ENCODE measurements around the gene FLRT2.

Gene FLRT2

GRCh38 chr14:85607651-85608081 lies 77.7 kb downstream of the FLRT2 start:
- H3K9me3 ChIP-seq (ENCODE audit: control insufficient read depth, low read length), result no peaks in the 10 kb centered on the region
- H3K27me3 ChIP-seq (replicated peaks; ENCODE audit: control insufficient read depth, insufficient read depth, low read length, poor library complexity, severe bottlenecking), result no peaks in the 10 kb centered on the region
- no peak for DNase-seq
- H3K36me3 ChIP-seq (ENCODE audit: control insufficient read depth, insufficient read depth, low read length), result no peaks in the 10 kb centered on the region
- no peak overlapping the region for H3K4me3 ChIP-seq (ENCODE audit: insufficient read depth, low read depth, low read length, poor library complexity, severe bottlenecking)
- no peaks in the 10 kb centered on the region for H3K4me1 ChIP-seq (ENCODE audit: control insufficient read depth, insufficient read depth, low read length, poor library complexity, severe bottlenecking)
- no peak overlapping the region for H3K27ac ChIP-seq (ENCODE audit: insufficient read depth, low read length, poor library complexity, severe bottlenecking)

GRCh38 chr14:85613496-85613895 lies 83.6 kb downstream of the FLRT2 start:
- Histone ChIP-seq H3K27me3 (replicated peaks; ENCODE audit: control insufficient read depth, insufficient read depth, low read length, poor library complexity, severe bottlenecking) (no peaks in the 10 kb centered on the region), H3K27ac (ENCODE audit: insufficient read depth, low read length, poor library complexity, severe bottlenecking) (no peak overlapping the region), H3K9me3 (ENCODE audit: control insufficient read depth, low read length) (no peaks in the 10 kb centered on the region), H3K4me3 (ENCODE audit: insufficient read depth, low read depth, low read length, poor library complexity, severe bottlenecking) (no peak overlapping the region), H3K36me3 (ENCODE audit: control insufficient read depth, insufficient read depth, low read length) (no peaks in the 10 kb centered on the region), H3K4me1 (ENCODE audit: control insufficient read depth, insufficient read depth, low read length, poor library complexity, severe bottlenecking) (no peaks in the 10 kb centered on the region)
- no peak for DNase-seq

GRCh38 chr14:85616386-85616885 lies 86.5 kb downstream of the FLRT2 start:
- H3K36me3 ChIP-seq (ENCODE audit: control insufficient read depth, insufficient read depth, low read length), result no peaks in the 10 kb centered on the region
- DNase-seq, result no peak
- no peaks in the 10 kb centered on the region for H3K27me3 ChIP-seq (replicated peaks; ENCODE audit: control insufficient read depth, insufficient read depth, low read length, poor library complexity, severe bottlenecking)
- no peaks in the 10 kb centered on the region for H3K9me3 ChIP-seq (ENCODE audit: control insufficient read depth, low read length)
- H3K4me1 ChIP-seq (ENCODE audit: control insufficient read depth, insufficient read depth, low read length, poor library complexity, severe bottlenecking), result no peaks in the 10 kb centered on the region
- H3K27ac ChIP-seq (ENCODE audit: insufficient read depth, low read length, poor library complexity, severe bottlenecking), result no peak overlapping the region
- no peak overlapping the region for H3K4me3 ChIP-seq (ENCODE audit: insufficient read depth, low read depth, low read length, poor library complexity, severe bottlenecking)

- Histone ChIP-seq H3K4me3 (ENCODE audit: insufficient read depth, low read depth, low read length, poor library complexity, severe bottlenecking) (no peak overlapping the region), H3K36me3 (ENCODE audit: control insufficient read depth, insufficient read depth, low read length) (no peaks in the 10 kb centered on the region), H3K4me1 (ENCODE audit: control insufficient read depth, insufficient read depth, low read length, poor library complexity, severe bottlenecking) (no peaks in the 10 kb centered on the region), H3K9me3 (ENCODE audit: control insufficient read depth, low read length) (no peaks in the 10 kb centered on the region), H3K27me3 (replicated peaks; ENCODE audit: control insufficient read depth, insufficient read depth, low read length, poor library complexity, severe bottlenecking) (no peaks in the 10 kb centered on the region), H3K27ac (ENCODE audit: insufficient read depth, low read length, poor library complexity, severe bottlenecking) (no peak overlapping the region)
- DNase-seq, result no peak
These were observed 86.9 kb downstream of the FLRT2 start for GRCh38 chr14:85616886-85617285.

- Histone ChIP-seq H3K27me3 (replicated peaks; ENCODE audit: control insufficient read depth, insufficient read depth, low read length, poor library complexity, severe bottlenecking) (no peaks in the 10 kb centered on the region), H3K9me3 (ENCODE audit: control insufficient read depth, low read length) (no peaks in the 10 kb centered on the region), H3K36me3 (ENCODE audit: control insufficient read depth, insufficient read depth, low read length) (no peaks in the 10 kb centered on the region), H3K4me1 (ENCODE audit: control insufficient read depth, insufficient read depth, low read length, poor library complexity, severe bottlenecking) (no peaks in the 10 kb centered on the region), H3K4me3 (ENCODE audit: insufficient read depth, low read depth, low read length, poor library complexity, severe bottlenecking) (no peak overlapping the region), H3K27ac (ENCODE audit: insufficient read depth, low read length, poor library complexity, severe bottlenecking) (no peak overlapping the region)
- no peak for DNase-seq
These were observed 87.8 kb downstream of the FLRT2 start for GRCh38 chr14:85617791-85618190.

GRCh38 chr14:85618390-85618789 lies 88.4 kb downstream of the FLRT2 start:
- no peaks in the 10 kb centered on the region for H3K9me3 ChIP-seq (ENCODE audit: control insufficient read depth, low read length)
- H3K4me3 ChIP-seq (ENCODE audit: insufficient read depth, low read depth, low read length, poor library complexity, severe bottlenecking), result no peak overlapping the region
- H3K27ac ChIP-seq (ENCODE audit: insufficient read depth, low read length, poor library complexity, severe bottlenecking), result no peak overlapping the region
- no peak for DNase-seq
- no peaks in the 10 kb centered on the region for H3K36me3 ChIP-seq (ENCODE audit: control insufficient read depth, insufficient read depth, low read length)
- H3K27me3 ChIP-seq (replicated peaks; ENCODE audit: control insufficient read depth, insufficient read depth, low read length, poor library complexity, severe bottlenecking), result no peaks in the 10 kb centered on the region
- H3K4me1 ChIP-seq (ENCODE audit: control insufficient read depth, insufficient read depth, low read length, poor library complexity, severe bottlenecking), result no peaks in the 10 kb centered on the region

- H3K9me3 ChIP-seq (ENCODE audit: control insufficient read depth, low read length), result no peaks in the 10 kb centered on the region
These were observed 89.0 kb downstream of the FLRT2 start for GRCh38 chr14:85618978-85619377.

GRCh38 chr14:85619851-85620250 lies 89.9 kb downstream of the FLRT2 start:
- no peak overlapping the region for H3K4me3 ChIP-seq (ENCODE audit: insufficient read depth, low read depth, low read length, poor library complexity, severe bottlenecking)
- no peak overlapping the region for H3K27ac ChIP-seq (ENCODE audit: insufficient read depth, low read length, poor library complexity, severe bottlenecking)
- H3K27me3 ChIP-seq (replicated peaks; ENCODE audit: control insufficient read depth, insufficient read depth, low read length, poor library complexity, severe bottlenecking), result no peaks in the 10 kb centered on the region
- H3K36me3 ChIP-seq (ENCODE audit: control insufficient read depth, insufficient read depth, low read length), result no peaks in the 10 kb centered on the region
- no peak for DNase-seq
- no peaks in the 10 kb centered on the region for H3K4me1 ChIP-seq (ENCODE audit: control insufficient read depth, insufficient read depth, low read length, poor library complexity, severe bottlenecking)
- no peaks in the 10 kb centered on the region for H3K9me3 ChIP-seq (ENCODE audit: control insufficient read depth, low read length)

More at GRCh38 chr14:85618978-85619377, 89.0 kb downstream of the FLRT2 start:
- Histone ChIP-seq H3K4me3 (ENCODE audit: insufficient read depth, low read depth, low read length, poor library complexity, severe bottlenecking) (no peak overlapping the region), H3K27me3 (replicated peaks; ENCODE audit: control insufficient read depth, insufficient read depth, low read length, poor library complexity, severe bottlenecking) (no peaks in the 10 kb centered on the region), H3K4me1 (ENCODE audit: control insufficient read depth, insufficient read depth, low read length, poor library complexity, severe bottlenecking) (no peaks in the 10 kb centered on the region), H3K27ac (ENCODE audit: insufficient read depth, low read length, poor library complexity, severe bottlenecking) (no peak overlapping the region), H3K36me3 (ENCODE audit: control insufficient read depth, insufficient read depth, low read length) (no peaks in the 10 kb centered on the region)
- no peak for DNase-seq

- Histone ChIP-seq H3K9me3 (ENCODE audit: control insufficient read depth, low read length) (no peaks in the 10 kb centered on the region), H3K4me1 (ENCODE audit: control insufficient read depth, insufficient read depth, low read length, poor library complexity, severe bottlenecking) (no peaks in the 10 kb centered on the region), H3K27ac (ENCODE audit: insufficient read depth, low read length, poor library complexity, severe bottlenecking) (no peak overlapping the region), H3K27me3 (replicated peaks; ENCODE audit: control insufficient read depth, insufficient read depth, low read length, poor library complexity, severe bottlenecking) (no peaks in the 10 kb centered on the region), H3K4me3 (ENCODE audit: insufficient read depth, low read depth, low read length, poor library complexity, severe bottlenecking) (no peak overlapping the region), H3K36me3 (ENCODE audit: control insufficient read depth, insufficient read depth, low read length) (no peaks in the 10 kb centered on the region)
- no peak for DNase-seq
These were observed 91.0 kb downstream of the FLRT2 start for GRCh38 chr14:85620947-85621346.

- Histone ChIP-seq H3K4me1 (ENCODE audit: control insufficient read depth, insufficient read depth, low read length, poor library complexity, severe bottlenecking) (no peaks in the 10 kb centered on the region), H3K9me3 (ENCODE audit: control insufficient read depth, low read length) (no peaks in the 10 kb centered on the region), H3K4me3 (ENCODE audit: insufficient read depth, low read depth, low read length, poor library complexity, severe bottlenecking) (no peak overlapping the region), H3K27me3 (replicated peaks; ENCODE audit: control insufficient read depth, insufficient read depth, low read length, poor library complexity, severe bottlenecking) (no peaks in the 10 kb centered on the region), H3K27ac (ENCODE audit: insufficient read depth, low read length, poor library complexity, severe bottlenecking) (no peak overlapping the region), H3K36me3 (ENCODE audit: control insufficient read depth, insufficient read depth, low read length) (no peaks in the 10 kb centered on the region)
- DNase-seq, result no peak
These were observed 92.2 kb downstream of the FLRT2 start for GRCh38 chr14:85622106-85622505.
